Retinal pigment epithelial cell (primary cell): ENCODE results near the gene SLC22A2.

Source experiments
- DNase-seq: peaks from one replicate; pipeline ENCODE4 v3.0.0-alpha.2; 2010; ENCODE audit warnings: low read depth
- H3K4me3 ChIP-seq: 2 replicates; pipeline ENCODE4 v1.5.1; 2011; ENCODE audit warnings: mild to moderate bottlenecking, low read length, control low read depth, moderate library complexity
- CTCF ChIP-seq: conservative IDR thresholded peaks from 2 replicates; pipeline ENCODE4 v1.5.1; 2011; ENCODE audit warnings: low read depth, low read length, control low read depth, inconsistent platforms

Gene SLC22A2

DNA sequence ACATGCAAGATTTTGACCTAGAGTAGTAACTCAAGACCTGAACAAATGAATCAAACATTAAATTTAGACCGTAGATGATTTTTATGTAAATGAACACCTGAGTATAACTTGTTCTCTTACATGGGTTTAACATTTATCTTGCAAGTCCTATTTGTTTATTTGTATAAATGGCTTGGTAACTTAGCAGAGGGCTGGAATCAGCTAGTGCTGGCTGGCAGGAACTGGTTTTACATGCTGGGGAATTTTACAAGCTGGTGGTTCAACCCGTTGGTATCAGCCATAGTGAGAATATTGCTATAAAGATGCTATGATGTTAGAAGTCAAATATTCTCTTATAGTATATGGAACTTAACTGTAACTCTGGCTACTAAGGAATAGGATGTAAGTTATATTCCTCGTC is 8.9 kb downstream of the SLC22A2 start:
- no peak for DNase-seq
- H3K4me3 ChIP-seq: no peak overlapping the region

DNA sequence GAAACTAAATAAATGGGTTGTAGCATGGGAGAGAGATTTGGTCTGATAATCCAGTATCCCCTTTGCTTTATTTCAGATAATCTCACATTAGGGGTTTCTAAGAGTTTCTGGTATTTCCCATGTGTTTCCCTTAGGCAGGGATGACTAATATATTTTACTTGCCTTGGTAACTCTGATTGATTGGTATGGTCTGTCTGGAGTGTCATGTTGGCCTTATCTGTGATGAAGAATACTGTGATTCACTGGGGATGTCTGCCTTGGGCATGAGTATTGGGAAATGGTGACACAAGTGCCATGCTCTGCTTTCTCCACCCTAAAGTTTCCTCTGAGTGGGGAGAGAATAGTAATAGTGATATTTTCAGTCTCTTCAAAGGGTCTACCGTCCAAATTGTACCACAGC is 10.1 kb downstream of the SLC22A2 start:
- DNase-seq: no peak
- TF ChIP-seq CTCF: no peak

More for the DNA sequence above, 8.9 kb downstream of the SLC22A2 start:
- TF ChIP-seq CTCF: no peak

DNA sequence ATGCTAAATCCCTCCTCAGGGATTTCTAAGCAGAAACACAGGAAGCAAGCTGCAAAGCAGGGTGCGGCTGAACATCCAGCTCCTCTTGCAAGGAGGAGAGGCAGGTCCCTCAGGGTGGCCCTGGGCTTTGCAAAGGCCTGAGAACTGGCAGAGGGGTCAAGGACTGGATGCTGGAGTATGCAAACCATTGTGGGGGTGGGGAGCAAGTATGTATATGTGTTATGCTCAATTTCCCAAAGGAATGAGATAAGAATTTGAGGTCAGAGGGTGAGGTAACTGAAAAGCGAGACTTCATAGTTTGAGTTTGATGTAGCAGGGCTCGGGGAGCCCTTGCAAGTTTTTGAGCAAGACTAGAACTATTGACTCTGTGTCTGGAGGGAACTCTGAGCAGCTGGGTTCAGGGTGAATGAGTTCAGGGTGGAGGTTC is 11.2 kb downstream of the SLC22A2 start:
- H3K4me3 ChIP-seq: no peak overlapping the region
- DNase-seq: no peak
- no peak for TF ChIP-seq CTCF

More for the DNA sequence above, 10.1 kb downstream of the SLC22A2 start:
- H3K4me3 ChIP-seq: no peak overlapping the region

DNA sequence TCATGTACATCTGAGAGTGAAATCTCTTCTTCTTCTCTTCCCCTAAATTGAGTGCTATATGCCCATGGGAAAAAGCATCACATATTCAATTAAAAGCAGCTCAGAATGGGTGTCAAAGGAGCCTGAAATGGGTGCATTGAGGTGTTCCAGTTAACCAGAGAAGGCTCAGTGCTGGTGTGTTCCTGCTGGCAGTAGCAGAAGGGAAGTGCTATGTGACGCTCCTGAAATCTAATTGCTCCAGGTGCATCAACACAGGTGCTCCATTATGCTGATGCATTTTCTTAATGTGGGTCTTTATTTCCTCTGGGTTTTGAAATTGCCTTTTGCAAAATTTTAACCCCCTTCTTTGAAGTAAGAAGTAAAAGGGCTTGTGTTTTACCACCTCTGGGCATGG is 17.9 kb downstream of the SLC22A2 start:
- no peak overlapping the region for H3K4me3 ChIP-seq
- TF ChIP-seq CTCF: no peak
- no peak for DNase-seq

GRCh38 chr6:160239929-160240690 is 18.5 kb downstream of the SLC22A2 start:
- H3K4me3 ChIP-seq: no peak overlapping the region
- TF ChIP-seq CTCF: no peak

GRCh38 chr6:160238761-160239751 is 19.6 kb downstream of the SLC22A2 start:
- DNase-seq: no peak
- H3K4me3 ChIP-seq: no peak overlapping the region
- TF ChIP-seq CTCF: no peak

More at GRCh38 chr6:160239929-160240690, 18.5 kb downstream of the SLC22A2 start:
- no peak for DNase-seq
